Astrocyte (in vitro differentiated cells and primary cell): Measurements from ENCODE around the gene LOXHD1.

ENCODE experiments used
- CTCF ChIP-seq: IDR thresholded peaks from 2 replicates; pipeline ENCODE4 v1.5.1; 2011; ENCODE audit warnings: low read depth, mild to moderate bottlenecking, inconsistent platforms, low read length, moderate library complexity; ENCODE audit not compliant: insufficient read depth
- EZH2 ChIP-seq: IDR thresholded peaks from 2 replicates; pipeline ENCODE4 v1.6.1; 2012; ENCODE audit warnings: mild to moderate bottlenecking, low read length, inconsistent platforms; ENCODE audit not compliant: insufficient read depth

GRCh38 chr18:46628206-46628605, 28.8 kb downstream of the LOXHD1 start:
- TF ChIP-seq CTCF (no peak), EZH2 (no peak)
